MM.1S (cell line): ENCODE data around the gene RUNX1.

Experiments
- EZH2 ChIP-seq: fragments of 300-600 bp; sonication (generic); optimal IDR thresholded peaks from 2 replicates; pipeline ENCODE3; 2017; ENCODE audit warnings: low read depth, mild to moderate bottlenecking, antibody characterized with exemption, low read length, mixed read lengths
- TF ChIP-seq, protein P1 (sequence below): fragments of 300-600 bp; sonication (generic); IDR thresholded peaks from 2 replicates; pipeline ENCODE4 v1.5.1; 2016; ENCODE audit warnings: antibody characterized with exemption, low read length, mixed read lengths

GRCh38 chr21:34857122-34857713 is 191.9 kb downstream of the RUNX1 start:
- TF ChIP-seq, protein P1, sequence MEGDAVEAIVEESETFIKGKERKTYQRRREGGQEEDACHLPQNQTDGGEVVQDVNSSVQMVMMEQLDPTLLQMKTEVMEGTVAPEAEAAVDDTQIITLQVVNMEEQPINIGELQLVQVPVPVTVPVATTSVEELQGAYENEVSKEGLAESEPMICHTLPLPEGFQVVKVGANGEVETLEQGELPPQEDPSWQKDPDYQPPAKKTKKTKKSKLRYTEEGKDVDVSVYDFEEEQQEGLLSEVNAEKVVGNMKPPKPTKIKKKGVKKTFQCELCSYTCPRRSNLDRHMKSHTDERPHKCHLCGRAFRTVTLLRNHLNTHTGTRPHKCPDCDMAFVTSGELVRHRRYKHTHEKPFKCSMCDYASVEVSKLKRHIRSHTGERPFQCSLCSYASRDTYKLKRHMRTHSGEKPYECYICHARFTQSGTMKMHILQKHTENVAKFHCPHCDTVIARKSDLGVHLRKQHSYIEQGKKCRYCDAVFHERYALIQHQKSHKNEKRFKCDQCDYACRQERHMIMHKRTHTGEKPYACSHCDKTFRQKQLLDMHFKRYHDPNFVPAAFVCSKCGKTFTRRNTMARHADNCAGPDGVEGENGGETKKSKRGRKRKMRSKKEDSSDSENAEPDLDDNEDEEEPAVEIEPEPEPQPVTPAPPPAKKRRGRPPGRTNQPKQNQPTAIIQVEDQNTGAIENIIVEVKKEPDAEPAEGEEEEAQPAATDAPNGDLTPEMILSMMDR = no peak
- no peak for TF ChIP-seq EZH2
